Neural cell (in vitro differentiated cells): ENCODE results near the gene MIGA2. TPM values are rescaled to one million over a fixed set of nuclear protein-coding genes. Genes with fewer than 3 reads are reported as not detected.

Experiments
- H2AFZ ChIP-seq: fragments of 200-600, 300-800 bp; sonication (generic), shearing (Covaris generic); 2 replicates; pipeline ENCODE4 v1.6.0; 2014; ENCODE audit warnings: low read depth, mild to moderate bottlenecking, antibody characterized with exemption, low read length, moderate library complexity
- H3F3A ChIP-seq: fragments of 200-600 bp; shearing (Covaris generic); 2 replicates; pipeline ENCODE4 v1.6.1; 2016; ENCODE audit warnings: mild to moderate bottlenecking, moderate library complexity, mixed read lengths, antibody characterized with exemption, low read length; ENCODE audit not compliant: insufficient read depth, poor library complexity, severe bottlenecking
- H3K27ac ChIP-seq: fragments of 200-600, 300-800 bp; sonication (generic), shearing (Covaris generic); 2 replicates; pipeline ENCODE4 v1.5.1; 2014; ENCODE audit warnings: mild to moderate bottlenecking, low read length, moderate library complexity
- H3K27me3 ChIP-seq: fragments of 300-800, 200-600 bp; sonication (generic), shearing (Covaris generic); 2 replicates; pipeline ENCODE4 v1.6.0; 2014; ENCODE audit warnings: mild to moderate bottlenecking, low read depth, low read length, moderate library complexity; ENCODE audit not compliant: insufficient read depth
- H3K36me3 ChIP-seq: fragments of 300-800, 200-600 bp; sonication (generic), shearing (Covaris generic); 2 replicates; pipeline ENCODE4 v1.5.1; 2014; ENCODE audit warnings: mild to moderate bottlenecking, antibody characterized with exemption, low read length, moderate library complexity; ENCODE audit not compliant: insufficient read depth
- H3K4me2 ChIP-seq: fragments of 300-800, 200-600 bp; sonication (generic), shearing (Covaris generic); 2 replicates; pipeline ENCODE4 v1.6.0; 2014; ENCODE audit warnings: mild to moderate bottlenecking, low read length
- H3K4me3 ChIP-seq: fragments of 300-800, 200-600 bp; sonication (generic), shearing (Covaris generic); 2 replicates; pipeline ENCODE4 v1.5.1; 2014; ENCODE audit warnings: mild to moderate bottlenecking, low read length, moderate library complexity
- H3K79me2 ChIP-seq: fragments of 200-600 bp; shearing (Covaris generic); replicated peaks from 2 replicates; pipeline ENCODE4 v1.6.0; 2014; ENCODE audit warnings: mild to moderate bottlenecking, low read length, moderate library complexity; ENCODE audit not compliant: insufficient read depth
- H3K9ac ChIP-seq: fragments of 300-800, 200-600 bp; sonication (generic), shearing (Covaris generic); 2 replicates; pipeline ENCODE4 v1.6.1; 2016; ENCODE audit warnings: mild to moderate bottlenecking, low read length, mixed read lengths
- H3K9me2 ChIP-seq: fragments of 200-600 bp; shearing (Covaris generic); 2 replicates; pipeline ENCODE4 v1.6.1; 2016; ENCODE audit warnings: mild to moderate bottlenecking, low read length, mixed read lengths; ENCODE audit not compliant: insufficient read depth
- H3K9me3 ChIP-seq: fragments of 200-600, 300-800 bp; sonication (generic), shearing (Covaris generic); 2 replicates; pipeline ENCODE4 v1.6.1; 2016; ENCODE audit warnings: mild to moderate bottlenecking, mixed run types, low read length, moderate library complexity, mixed read lengths
- H4K20me1 ChIP-seq: fragments of 200-600 bp; shearing (Covaris generic); 2 replicates; pipeline ENCODE4 v1.6.1; 2016; ENCODE audit warnings: mild to moderate bottlenecking, mixed run types; ENCODE audit not compliant: insufficient read depth
- EP300 ChIP-seq: fragments of 450-650 bp; conservative IDR thresholded peaks from 2 replicates; pipeline ENCODE4 v1.6.1; 2014; ENCODE audit warnings: antibody characterized with exemption, mild to moderate bottlenecking, moderate library complexity; ENCODE audit not compliant: poor library complexity, severe bottlenecking
- EZH2 ChIP-seq: fragments of 200-600, 300-800 bp; shearing (Covaris generic), sonication (generic); IDR thresholded peaks from 2 replicates; pipeline ENCODE4 v1.6.1; 2014; ENCODE audit warnings: antibody characterized with exemption, low read length, borderline replicate concordance, mild to moderate bottlenecking; ENCODE audit not compliant: insufficient read depth, poor library complexity, severe bottlenecking
- MXI1 ChIP-seq: fragments of 450-650 bp; conservative IDR thresholded peaks from 2 replicates; pipeline ENCODE4 v1.6.1; 2014; ENCODE audit warnings: antibody characterized with exemption, mild to moderate bottlenecking; ENCODE audit not compliant: poor library complexity, severe bottlenecking
- POLR2AphosphoS5 ChIP-seq: IDR thresholded peaks from 2 replicates; pipeline ENCODE4 v1.6.1; 2012
- RAD21 ChIP-seq: fragments of 450-650 bp; conservative IDR thresholded peaks from 2 replicates; pipeline ENCODE4 v1.6.1; 2014; ENCODE audit warnings: antibody characterized with exemption, mild to moderate bottlenecking, moderate library complexity
- SMC3 ChIP-seq: fragments of 450-650 bp; conservative IDR thresholded peaks from 2 replicates; pipeline ENCODE4 v1.6.1; 2014; ENCODE audit warnings: antibody characterized with exemption, mild to moderate bottlenecking, moderate library complexity; ENCODE audit not compliant: poor library complexity
- TAF1 ChIP-seq: IDR thresholded peaks from 2 replicates; pipeline ENCODE4 v1.6.1; 2012; ENCODE audit warnings: low read depth
- polyA plus RNA-seq: library from polyadenylated mRNA; depleted of rRNA; stranded (reverse); fragments of >200 nt; gene quantifications from 2 replicates; pipeline ENCODE4 v1.2.3, GENCODE V29; 2014
- TF ChIP-seq, protein P1 (sequence below): fragments of 450-650 bp; IDR thresholded peaks from 2 replicates; pipeline ENCODE4 v1.5.1; 2014; ENCODE audit warnings: antibody characterized with exemption, mild to moderate bottlenecking, moderate library complexity; ENCODE audit not compliant: poor library complexity, severe bottlenecking
- TF ChIP-seq, protein P2 (sequence below): IDR thresholded peaks from 2 replicates; pipeline ENCODE4 v1.6.1; 2012; ENCODE audit warnings: borderline replicate concordance

Gene MIGA2
- polyA plus RNA-seq, 1 donor from 2014 or later = 42.4 TPM

DNA sequence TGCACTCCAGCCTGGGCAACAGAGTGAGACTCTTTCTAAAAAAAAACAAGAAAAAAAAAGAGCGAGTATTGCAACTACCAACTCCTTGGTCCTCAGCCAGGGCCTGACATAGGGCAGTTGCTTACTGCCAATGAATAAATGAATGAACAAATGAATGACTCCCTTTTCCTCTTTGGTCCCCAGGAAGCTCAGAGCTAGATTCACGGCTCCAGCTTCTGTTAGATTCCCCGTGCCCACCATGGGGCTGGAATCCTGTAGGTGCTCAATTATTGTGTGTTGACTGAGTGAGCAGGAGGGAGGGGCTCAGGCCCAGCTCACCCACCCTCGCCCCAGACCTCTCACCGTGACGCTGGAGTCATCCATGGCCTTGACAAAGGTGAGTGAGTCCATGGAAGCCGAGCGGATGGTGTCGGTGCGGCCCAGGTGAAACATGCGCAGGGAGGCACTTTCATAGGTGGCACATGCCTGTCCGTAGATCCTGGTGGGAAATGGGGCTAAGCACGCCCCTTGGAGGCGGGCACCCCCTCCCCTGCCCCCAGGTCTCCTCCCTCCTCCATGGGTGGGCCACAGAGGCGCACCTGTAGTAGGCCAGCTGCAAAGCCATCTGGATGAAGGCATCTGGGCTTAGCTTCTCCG, 61.4 kb downstream of the MIGA2 start:
- Histone ChIP-seq H3K9me3 (no peaks in the 10 kb centered on the region), H2AFZ (no peak overlapping the region), H3K9ac (no peak overlapping the region), H3F3A (no peaks in the 10 kb centered on the region), H3K79me2 (no peaks in the 10 kb centered on the region), H3K9me2 (no peaks in the 10 kb centered on the region), H4K20me1 (no peaks in the 10 kb centered on the region), H3K4me3 (no peak overlapping the region), H3K36me3 (no peaks in the 10 kb centered on the region), H3K27me3 (no peaks in the 10 kb centered on the region), H3K4me2 (no peak overlapping the region), H3K27ac (no peak overlapping the region)
- TF ChIP-seq POLR2AphosphoS5 = no peak

DNA sequence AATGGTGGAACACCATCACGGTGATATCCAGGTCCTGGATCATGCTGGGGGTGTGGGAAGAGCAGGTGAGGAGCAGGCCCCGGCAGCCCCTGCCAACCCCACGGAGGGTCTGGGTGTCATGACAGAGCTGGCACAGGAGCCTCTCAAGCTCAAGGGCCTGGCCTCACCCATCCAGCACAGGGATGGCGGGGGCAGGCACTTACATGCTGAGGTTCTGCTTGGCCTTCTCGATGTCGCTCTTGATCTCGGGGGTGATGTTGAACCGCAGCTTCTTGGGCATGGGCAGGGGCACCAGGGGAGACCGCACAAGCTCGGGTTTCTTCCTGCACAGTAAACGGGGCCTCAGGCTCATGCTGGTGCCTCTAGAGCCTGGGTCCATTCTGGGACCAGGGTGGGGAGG, 61.9 kb downstream of the MIGA2 start:
- H3K27ac ChIP-seq = no peak overlapping the region
- TF ChIP-seq EZH2 (no peak), SMC3 (no peak), RAD21 (no peak), EP300 (no peak), TAF1 (no peak), POLR2AphosphoS5 (no peak), MXI1 (no peak)
- TF ChIP-seq, protein P1, sequence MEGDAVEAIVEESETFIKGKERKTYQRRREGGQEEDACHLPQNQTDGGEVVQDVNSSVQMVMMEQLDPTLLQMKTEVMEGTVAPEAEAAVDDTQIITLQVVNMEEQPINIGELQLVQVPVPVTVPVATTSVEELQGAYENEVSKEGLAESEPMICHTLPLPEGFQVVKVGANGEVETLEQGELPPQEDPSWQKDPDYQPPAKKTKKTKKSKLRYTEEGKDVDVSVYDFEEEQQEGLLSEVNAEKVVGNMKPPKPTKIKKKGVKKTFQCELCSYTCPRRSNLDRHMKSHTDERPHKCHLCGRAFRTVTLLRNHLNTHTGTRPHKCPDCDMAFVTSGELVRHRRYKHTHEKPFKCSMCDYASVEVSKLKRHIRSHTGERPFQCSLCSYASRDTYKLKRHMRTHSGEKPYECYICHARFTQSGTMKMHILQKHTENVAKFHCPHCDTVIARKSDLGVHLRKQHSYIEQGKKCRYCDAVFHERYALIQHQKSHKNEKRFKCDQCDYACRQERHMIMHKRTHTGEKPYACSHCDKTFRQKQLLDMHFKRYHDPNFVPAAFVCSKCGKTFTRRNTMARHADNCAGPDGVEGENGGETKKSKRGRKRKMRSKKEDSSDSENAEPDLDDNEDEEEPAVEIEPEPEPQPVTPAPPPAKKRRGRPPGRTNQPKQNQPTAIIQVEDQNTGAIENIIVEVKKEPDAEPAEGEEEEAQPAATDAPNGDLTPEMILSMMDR = no peak
- TF ChIP-seq, protein P2, sequence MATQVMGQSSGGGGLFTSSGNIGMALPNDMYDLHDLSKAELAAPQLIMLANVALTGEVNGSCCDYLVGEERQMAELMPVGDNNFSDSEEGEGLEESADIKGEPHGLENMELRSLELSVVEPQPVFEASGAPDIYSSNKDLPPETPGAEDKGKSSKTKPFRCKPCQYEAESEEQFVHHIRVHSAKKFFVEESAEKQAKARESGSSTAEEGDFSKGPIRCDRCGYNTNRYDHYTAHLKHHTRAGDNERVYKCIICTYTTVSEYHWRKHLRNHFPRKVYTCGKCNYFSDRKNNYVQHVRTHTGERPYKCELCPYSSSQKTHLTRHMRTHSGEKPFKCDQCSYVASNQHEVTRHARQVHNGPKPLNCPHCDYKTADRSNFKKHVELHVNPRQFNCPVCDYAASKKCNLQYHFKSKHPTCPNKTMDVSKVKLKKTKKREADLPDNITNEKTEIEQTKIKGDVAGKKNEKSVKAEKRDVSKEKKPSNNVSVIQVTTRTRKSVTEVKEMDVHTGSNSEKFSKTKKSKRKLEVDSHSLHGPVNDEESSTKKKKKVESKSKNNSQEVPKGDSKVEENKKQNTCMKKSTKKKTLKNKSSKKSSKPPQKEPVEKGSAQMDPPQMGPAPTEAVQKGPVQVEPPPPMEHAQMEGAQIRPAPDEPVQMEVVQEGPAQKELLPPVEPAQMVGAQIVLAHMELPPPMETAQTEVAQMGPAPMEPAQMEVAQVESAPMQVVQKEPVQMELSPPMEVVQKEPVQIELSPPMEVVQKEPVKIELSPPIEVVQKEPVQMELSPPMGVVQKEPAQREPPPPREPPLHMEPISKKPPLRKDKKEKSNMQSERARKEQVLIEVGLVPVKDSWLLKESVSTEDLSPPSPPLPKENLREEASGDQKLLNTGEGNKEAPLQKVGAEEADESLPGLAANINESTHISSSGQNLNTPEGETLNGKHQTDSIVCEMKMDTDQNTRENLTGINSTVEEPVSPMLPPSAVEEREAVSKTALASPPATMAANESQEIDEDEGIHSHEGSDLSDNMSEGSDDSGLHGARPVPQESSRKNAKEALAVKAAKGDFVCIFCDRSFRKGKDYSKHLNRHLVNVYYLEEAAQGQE = no peak
- H3K4me3 ChIP-seq = no peak overlapping the region
- H3K79me2 ChIP-seq = no peaks in the 10 kb centered on the region
- H3F3A ChIP-seq = no peaks in the 10 kb centered on the region
- H3K9me2 ChIP-seq = no peaks in the 10 kb centered on the region
- H3K36me3 ChIP-seq = no peaks in the 10 kb centered on the region
- no peaks in the 10 kb centered on the region for H3K9me3 ChIP-seq
- no peaks in the 10 kb centered on the region for H4K20me1 ChIP-seq
- H3K9ac ChIP-seq = no peak overlapping the region
- no peak overlapping the region for H2AFZ ChIP-seq
- H3K27me3 ChIP-seq = no peaks in the 10 kb centered on the region
- H3K4me2 ChIP-seq = no peak overlapping the region
